Measurements from ENCODE around the gene CABP5.

The CABP5 gene

DNA sequence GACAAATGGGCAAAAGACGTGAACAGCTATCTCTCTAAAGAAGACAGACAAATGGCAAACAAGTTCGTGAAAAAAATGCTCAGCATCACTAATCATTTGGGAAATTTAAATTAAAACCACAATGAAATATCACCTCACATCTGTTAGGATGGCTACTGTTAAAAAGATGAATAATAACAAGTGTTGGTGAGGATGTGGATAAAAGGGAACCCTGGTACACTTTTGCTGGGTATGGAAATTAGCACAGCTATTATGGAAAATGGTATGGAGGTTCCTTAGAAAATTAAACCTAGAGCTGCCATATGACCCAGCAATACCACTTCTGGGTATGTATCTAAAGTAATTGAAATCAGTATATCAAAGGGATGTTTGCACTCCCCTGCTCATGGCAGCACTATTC, 7.1 kb downstream of the CABP5 start:
- Histone ChIP-seq H3K79me2 (ENCODE audit: control insufficient read depth, low read length) (no peaks in the 10 kb centered on the region), H3K27me3 (ENCODE audit: control insufficient read depth, low read length) (no peaks in the 10 kb centered on the region), H3F3A (ENCODE audit: control insufficient read depth, insufficient read depth) (no peaks in the 10 kb centered on the region), H3K4me3 (ENCODE audit: low read length) (no peak overlapping the region), H3K9me3 (ENCODE audit: control insufficient read depth, insufficient read depth, low read length) (peaks cover 7% of the 10 kb centered on the region; the same call in 1 of the 2 replicates), H3K4me1 (ENCODE audit: control insufficient read depth, low read length) (no peaks in the 10 kb centered on the region), H3K9me2 (replicated peaks; ENCODE audit: control insufficient read depth, low read length) (no peaks in the 10 kb centered on the region), H3K4me2 (ENCODE audit: low read length) (no peak overlapping the region), H3K36me3 (ENCODE audit: control insufficient read depth, low read length) (no peaks in the 10 kb centered on the region), H3K27ac (ENCODE audit: low read depth, low read length) (no peak overlapping the region), H4K20me1 (ENCODE audit: control insufficient read depth, insufficient read depth, low read depth, low read length) (no peaks in the 10 kb centered on the region)
- no peak for TF ChIP-seq EZH2phosphoT487 (IDR thresholded peaks at IDR 0.05; ENCODE audit: borderline replicate concordance, low read length)
- TF ChIP-seq, protein P1, sequence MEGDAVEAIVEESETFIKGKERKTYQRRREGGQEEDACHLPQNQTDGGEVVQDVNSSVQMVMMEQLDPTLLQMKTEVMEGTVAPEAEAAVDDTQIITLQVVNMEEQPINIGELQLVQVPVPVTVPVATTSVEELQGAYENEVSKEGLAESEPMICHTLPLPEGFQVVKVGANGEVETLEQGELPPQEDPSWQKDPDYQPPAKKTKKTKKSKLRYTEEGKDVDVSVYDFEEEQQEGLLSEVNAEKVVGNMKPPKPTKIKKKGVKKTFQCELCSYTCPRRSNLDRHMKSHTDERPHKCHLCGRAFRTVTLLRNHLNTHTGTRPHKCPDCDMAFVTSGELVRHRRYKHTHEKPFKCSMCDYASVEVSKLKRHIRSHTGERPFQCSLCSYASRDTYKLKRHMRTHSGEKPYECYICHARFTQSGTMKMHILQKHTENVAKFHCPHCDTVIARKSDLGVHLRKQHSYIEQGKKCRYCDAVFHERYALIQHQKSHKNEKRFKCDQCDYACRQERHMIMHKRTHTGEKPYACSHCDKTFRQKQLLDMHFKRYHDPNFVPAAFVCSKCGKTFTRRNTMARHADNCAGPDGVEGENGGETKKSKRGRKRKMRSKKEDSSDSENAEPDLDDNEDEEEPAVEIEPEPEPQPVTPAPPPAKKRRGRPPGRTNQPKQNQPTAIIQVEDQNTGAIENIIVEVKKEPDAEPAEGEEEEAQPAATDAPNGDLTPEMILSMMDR (IDR thresholded peaks at IDR 0.05; ENCODE audit: low read depth, low read length, poor library complexity, severe bottlenecking): no peak

DNA sequence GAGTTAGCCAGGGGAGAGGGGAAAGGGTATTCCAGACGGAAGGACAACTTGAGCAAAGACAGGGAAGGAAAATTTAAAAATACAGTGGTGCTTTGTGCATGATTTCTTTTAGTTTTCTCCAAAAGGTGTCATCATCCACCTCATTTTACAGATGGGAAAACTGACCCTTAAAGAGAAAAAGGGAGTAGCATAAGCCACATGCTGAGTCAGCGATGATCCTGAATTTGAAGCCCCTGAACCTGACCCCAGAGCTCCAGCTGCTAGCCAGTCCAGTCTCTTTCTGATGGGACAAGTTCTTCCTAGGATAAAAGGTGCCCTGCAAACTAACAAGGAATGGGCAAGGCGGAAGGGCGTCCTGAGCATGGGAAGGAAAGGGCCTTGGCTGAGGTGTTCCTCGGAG, 10.3 kb downstream of the CABP5 start:
- Histone ChIP-seq H4K20me1 (ENCODE audit: control insufficient read depth, insufficient read depth, low read depth, low read length) (no peaks in the 10 kb centered on the region), H3K4me3 (ENCODE audit: low read length) (no peak overlapping the region), H3K36me3 (ENCODE audit: control insufficient read depth, low read length) (no peaks in the 10 kb centered on the region), H3K79me2 (ENCODE audit: control insufficient read depth, low read length) (no peaks in the 10 kb centered on the region), H3K4me2 (ENCODE audit: low read length) (no peak overlapping the region), H3K27ac (ENCODE audit: low read depth, low read length) (no peak overlapping the region), H3F3A (ENCODE audit: control insufficient read depth, insufficient read depth) (no peaks in the 10 kb centered on the region), H3K9me3 (ENCODE audit: control insufficient read depth, insufficient read depth, low read length) (peaks cover 7% of the 10 kb centered on the region; the same call in 1 of the 2 replicates), H3K27me3 (ENCODE audit: control insufficient read depth, low read length) (no peaks in the 10 kb centered on the region), H3K9me2 (replicated peaks; ENCODE audit: control insufficient read depth, low read length) (no peaks in the 10 kb centered on the region), H3K4me1 (ENCODE audit: control insufficient read depth, low read length) (no peaks in the 10 kb centered on the region)
- no peak for TF ChIP-seq EZH2phosphoT487 (IDR thresholded peaks at IDR 0.05; ENCODE audit: borderline replicate concordance, low read length)
- TF ChIP-seq, protein P1 (IDR thresholded peaks at IDR 0.05; ENCODE audit: low read depth, low read length, poor library complexity, severe bottlenecking): no peak

DNA sequence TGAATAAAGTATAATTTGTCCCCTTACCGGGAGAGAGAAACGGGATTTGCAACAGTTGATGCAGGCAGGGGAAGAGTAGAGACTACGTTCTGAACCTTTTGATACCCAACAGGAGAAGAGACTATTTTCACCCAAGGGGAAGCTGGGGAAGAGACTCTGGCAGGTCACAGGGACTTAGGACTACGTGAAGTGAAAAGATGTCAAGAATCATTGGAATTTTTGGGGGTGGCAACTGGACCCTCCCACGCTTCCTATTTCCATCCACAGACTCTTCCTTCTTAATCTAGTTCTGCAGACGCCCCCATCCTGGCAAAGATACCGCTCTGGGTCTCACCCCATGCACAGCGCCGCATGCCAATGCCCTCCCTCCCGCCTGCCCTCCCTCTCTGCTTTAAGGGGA, 13.8 kb downstream of the CABP5 start:
- Histone ChIP-seq H3K4me3 (ENCODE audit: low read length) (no peak overlapping the region), H3K79me2 (ENCODE audit: control insufficient read depth, low read length) (no peaks in the 10 kb centered on the region), H3K4me2 (ENCODE audit: low read length) (no peak overlapping the region), H3K27me3 (ENCODE audit: control insufficient read depth, low read length) (no peaks in the 10 kb centered on the region; the same call in 1 of the 2 replicates), H3K9me3 (ENCODE audit: control insufficient read depth, insufficient read depth, low read length) (no peaks in the 10 kb centered on the region), H4K20me1 (ENCODE audit: control insufficient read depth, insufficient read depth, low read depth, low read length) (no peaks in the 10 kb centered on the region), H3K36me3 (ENCODE audit: control insufficient read depth, low read length) (no peaks in the 10 kb centered on the region), H3F3A (ENCODE audit: control insufficient read depth, insufficient read depth) (no peaks in the 10 kb centered on the region), H3K9me2 (replicated peaks; ENCODE audit: control insufficient read depth, low read length) (no peaks in the 10 kb centered on the region), H3K27ac (ENCODE audit: low read depth, low read length) (no peak overlapping the region), H3K4me1 (ENCODE audit: control insufficient read depth, low read length) (no peaks in the 10 kb centered on the region)
- TF ChIP-seq EZH2phosphoT487 (IDR thresholded peaks at IDR 0.05; ENCODE audit: borderline replicate concordance, low read length): no peak
- TF ChIP-seq, protein P1 (IDR thresholded peaks at IDR 0.05; ENCODE audit: low read depth, low read length, poor library complexity, severe bottlenecking): no peak
